Vagina (tissue), 2 donors: ENCODE measurements around the gene PIP5K1C. TPM values are rescaled to one million over a fixed set of nuclear protein-coding genes. Genes with fewer than 3 reads are reported as not detected.
A peak's percentile ranks its signal among the peaks of the same experiment; 100 is the strongest.

Source experiments
- DNase-seq, 2 donors: peaks; one replicate each; pipeline ENCODE4 v3.0.0-alpha.2; 2017; ENCODE audit errors: extremely low spot score in 2 of 2
- H3K27ac ChIP-seq: fragments of 200-600 bp; sonication (generic); one replicate; pipeline ENCODE4 v1.5.1; 2019
- H3K27me3 ChIP-seq: fragments of 200-600 bp; sonication (generic); one replicate; pipeline ENCODE4 v1.5.1; 2019
- H3K36me3 ChIP-seq, 2 donors: fragments of 200-600 bp; sonication (generic); one replicate each; pipeline ENCODE4 v1.5.1; 2017 to 2019
- H3K4me1 ChIP-seq: fragments of 200-600 bp; sonication (generic); one replicate; pipeline ENCODE4 v1.5.1; 2019
- H3K4me3 ChIP-seq, 2 donors: fragments of 200-600 bp; sonication (generic); 1 replicate in 1 of 2; 2 replicates in 1 of 2; pipeline ENCODE4 v1.5.1; 2016 to 2019
- H3K9me3 ChIP-seq: fragments of 200-600 bp; sonication (generic); one replicate; pipeline ENCODE4 v1.5.1; 2019
- POLR2A ChIP-seq, 2 donors: fragments of 450-650 bp; IDR thresholded peaks; one replicate each; pipeline ENCODE4 v1.6.1; 2017; ENCODE audit warnings: antibody characterized with exemption in 2 of 2, mild to moderate bottlenecking in 2 of 2, moderate library complexity in 2 of 2
- POLR2AphosphoS5 ChIP-seq, 2 donors: sonication (generic); formaldehyde crosslinking; IDR thresholded peaks; one replicate each; pipeline ENCODE4 v1.9.0; 2017; ENCODE audit warnings: antibody characterized with exemption in 2 of 2, mild to moderate bottlenecking in 2 of 2, low read depth in 1 of 2; ENCODE audit not compliant: insufficient read depth in 1 of 2
- intact Hi-C: fragments of 100-400 bp; cut with DNase I; formaldehyde crosslinking; loops from one replicate; pipeline ENCODE4 v1.15.1; 2023
- total RNA-seq: library from RNA; depleted of rRNA; stranded (reverse); fragments of >200 nt; gene quantifications from one replicate; pipeline ENCODE4 v1.2.3, GENCODE V29; 2016
- TF ChIP-seq, protein P1 (sequence below), 3 experiments: fragments of 450-650 bp in 2 of 3; fragments of 200-600 bp in 1 of 3; sonication (generic) in 1 of 3; IDR thresholded peaks; one replicate each; pipeline ENCODE4 v1.5.1; 2017 to 2019; ENCODE audit warnings: antibody characterized with exemption in 3 of 3, mild to moderate bottlenecking in 2 of 3, moderate library complexity in 2 of 3

Gene PIP5K1C
- total RNA-seq, 1 donor from 2014 or later = 24.1 TPM

DNA sequence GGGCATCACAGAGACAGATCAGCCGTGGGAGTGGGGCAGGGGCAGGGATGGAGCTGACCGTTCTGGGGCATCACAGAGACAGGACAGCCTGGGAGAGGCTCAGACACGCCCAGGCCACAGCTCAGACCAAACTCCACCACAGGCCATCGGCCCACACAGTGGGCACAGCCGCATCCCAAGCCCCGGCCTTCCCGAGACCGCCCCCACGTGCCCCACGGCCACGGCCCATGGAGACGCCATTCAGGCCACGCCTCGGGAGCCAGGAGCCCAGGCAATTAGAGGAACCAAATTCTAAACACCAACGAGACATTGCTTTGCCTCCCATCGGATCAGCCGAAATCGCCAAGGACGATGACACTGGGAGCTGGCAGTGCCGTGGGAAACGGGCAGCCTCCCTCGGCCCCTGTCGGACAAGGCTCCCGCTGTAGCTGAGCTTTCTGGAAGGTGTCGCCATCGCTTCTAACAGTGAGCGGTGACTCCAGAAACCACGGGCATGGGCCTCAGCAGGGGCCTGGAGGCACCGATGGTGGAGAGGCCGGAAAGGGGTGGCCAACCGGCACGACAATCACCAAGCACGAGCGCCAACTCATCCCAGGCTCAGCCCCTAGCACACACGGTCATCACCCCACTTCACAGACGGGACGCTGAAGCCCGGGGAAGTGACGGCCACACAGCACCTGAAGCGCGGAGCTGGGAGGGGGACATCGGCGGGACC, 2.4 kb downstream of the PIP5K1C start:
- Histone ChIP-seq H3K4me3 (peak overlapping the region in 1 of 2 donors; percentile 96), H3K4me1 (peaks cover 42% of the 10 kb centered on the region), H3K27me3 (no peaks in the 10 kb centered on the region), H3K36me3 (peaks cover 0 to 6% of the 10 kb centered on the region in 2 donors), H3K27ac (peak overlapping the region; percentile 95), H3K9me3 (no peaks in the 10 kb centered on the region)
- DNase-seq = no peak
- intact Hi-C loops = no loop called here
- TF ChIP-seq POLR2AphosphoS5 (IDR thresholded peaks at IDR 0.05; ENCODE audit: insufficient read depth in 1 of 2, low read depth in 1 of 2) (no peak), POLR2A (IDR thresholded peaks at IDR 0.05) (no peak)
- TF ChIP-seq, protein P1, sequence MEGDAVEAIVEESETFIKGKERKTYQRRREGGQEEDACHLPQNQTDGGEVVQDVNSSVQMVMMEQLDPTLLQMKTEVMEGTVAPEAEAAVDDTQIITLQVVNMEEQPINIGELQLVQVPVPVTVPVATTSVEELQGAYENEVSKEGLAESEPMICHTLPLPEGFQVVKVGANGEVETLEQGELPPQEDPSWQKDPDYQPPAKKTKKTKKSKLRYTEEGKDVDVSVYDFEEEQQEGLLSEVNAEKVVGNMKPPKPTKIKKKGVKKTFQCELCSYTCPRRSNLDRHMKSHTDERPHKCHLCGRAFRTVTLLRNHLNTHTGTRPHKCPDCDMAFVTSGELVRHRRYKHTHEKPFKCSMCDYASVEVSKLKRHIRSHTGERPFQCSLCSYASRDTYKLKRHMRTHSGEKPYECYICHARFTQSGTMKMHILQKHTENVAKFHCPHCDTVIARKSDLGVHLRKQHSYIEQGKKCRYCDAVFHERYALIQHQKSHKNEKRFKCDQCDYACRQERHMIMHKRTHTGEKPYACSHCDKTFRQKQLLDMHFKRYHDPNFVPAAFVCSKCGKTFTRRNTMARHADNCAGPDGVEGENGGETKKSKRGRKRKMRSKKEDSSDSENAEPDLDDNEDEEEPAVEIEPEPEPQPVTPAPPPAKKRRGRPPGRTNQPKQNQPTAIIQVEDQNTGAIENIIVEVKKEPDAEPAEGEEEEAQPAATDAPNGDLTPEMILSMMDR (IDR thresholded peaks at IDR 0.05) = no peak

DNA sequence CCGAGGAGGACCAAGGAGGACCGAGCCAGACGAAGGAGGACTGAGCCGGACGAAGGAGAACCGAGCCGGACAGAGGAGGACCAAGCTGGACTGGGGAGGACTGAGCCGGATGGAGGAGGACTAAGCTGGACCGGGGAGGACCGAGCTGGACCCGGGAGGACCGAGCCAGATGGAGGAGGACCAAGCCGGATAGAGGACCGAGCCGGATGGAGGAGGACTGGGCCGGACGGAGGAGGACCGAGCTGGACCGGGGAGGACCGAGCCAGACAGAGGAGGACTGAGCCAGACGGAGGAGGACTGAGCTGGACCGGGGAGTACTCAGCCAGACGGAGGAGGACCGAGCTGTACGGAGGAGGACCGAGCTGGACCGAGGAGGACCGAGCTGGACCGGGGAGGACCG, 3.2 kb downstream of the PIP5K1C start:
- H3K4me1 ChIP-seq = peaks cover 47% of the 10 kb centered on the region
- H3K27ac ChIP-seq = peak overlapping the region; percentile 95
- TF ChIP-seq POLR2A (IDR thresholded peaks at IDR 0.05) (no peak), POLR2AphosphoS5 (IDR thresholded peaks at IDR 0.05; ENCODE audit: insufficient read depth in 1 of 2, low read depth in 1 of 2) (no peak)
- TF ChIP-seq, protein P1 (IDR thresholded peaks at IDR 0.05) = no peak
- no peaks in the 10 kb centered on the region for H3K27me3 ChIP-seq
- peak overlapping the region in 1 of 2 donors; percentile 96 for H3K4me3 ChIP-seq
- H3K9me3 ChIP-seq = no peaks in the 10 kb centered on the region
- DNase-seq = no peak
- H3K36me3 ChIP-seq = peaks cover 0 to 6% of the 10 kb centered on the region in 2 donors
- intact Hi-C loops = no loop called here

DNA sequence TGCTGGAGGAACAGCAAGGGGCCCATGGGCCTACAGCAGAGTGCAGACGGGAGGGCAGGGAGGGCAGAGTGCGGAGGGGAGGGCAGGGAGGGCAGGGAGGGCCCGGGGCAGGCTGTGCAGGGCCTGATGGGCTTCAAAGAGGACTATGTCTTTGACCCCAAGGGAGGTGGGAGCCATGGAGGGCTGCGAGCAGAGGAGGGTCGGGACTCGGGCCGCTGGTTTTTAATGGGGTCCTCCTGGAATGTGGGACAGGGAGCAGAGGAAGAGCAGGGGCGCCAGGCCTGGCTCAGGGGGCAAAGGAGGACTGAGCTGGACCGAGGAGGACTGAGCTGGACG, 3.6 kb downstream of the PIP5K1C start:
- Histone ChIP-seq H3K36me3 (peaks cover 0 to 6% of the 10 kb centered on the region in 2 donors), H3K4me3 (no peak overlapping the region), H3K9me3 (no peaks in the 10 kb centered on the region), H3K27me3 (no peaks in the 10 kb centered on the region), H3K27ac (no peak overlapping the region), H3K4me1 (peaks cover 48% of the 10 kb centered on the region)
- no peak for DNase-seq
- intact Hi-C loops = no loop called here
- TF ChIP-seq, protein P1 (IDR thresholded peaks at IDR 0.05) = no peak
- no peak for TF ChIP-seq POLR2A (IDR thresholded peaks at IDR 0.05)
- no peak for TF ChIP-seq POLR2AphosphoS5 (IDR thresholded peaks at IDR 0.05; ENCODE audit: insufficient read depth in 1 of 2, low read depth in 1 of 2)

DNA sequence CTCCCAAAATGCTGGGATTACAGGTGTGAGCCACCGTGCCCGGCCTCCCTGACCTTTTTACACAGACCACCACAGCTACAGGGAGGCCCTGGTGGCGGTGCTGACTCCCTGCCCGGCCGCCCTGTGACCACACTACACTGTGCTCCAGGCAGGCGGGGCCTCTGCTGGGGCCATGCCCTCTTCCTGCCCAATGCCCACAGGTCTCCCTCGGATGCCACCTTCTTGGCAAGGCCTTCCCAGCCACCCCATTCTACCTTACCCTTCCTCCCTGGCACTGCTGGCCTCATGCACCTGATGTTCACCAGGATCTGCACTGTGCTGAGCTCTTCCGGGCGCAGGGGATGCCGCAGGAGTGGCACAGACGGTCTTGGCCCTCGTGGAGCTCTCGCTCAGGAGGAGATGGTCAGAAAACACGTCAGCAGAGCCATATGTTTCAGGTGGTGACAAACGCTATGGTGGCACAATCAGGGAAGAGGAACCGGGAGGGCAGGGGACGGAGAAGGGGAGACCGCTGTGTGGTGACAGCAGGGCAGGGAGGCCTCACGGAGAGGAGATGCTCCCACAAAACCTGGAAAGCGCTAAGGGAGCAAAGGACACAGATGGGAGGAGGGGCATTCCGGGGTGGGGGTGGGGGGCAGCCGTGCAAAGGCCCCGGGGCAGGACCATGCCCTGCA, 4.1 kb downstream of the PIP5K1C start:
- H3K4me1 ChIP-seq = peaks cover 48% of the 10 kb centered on the region
- no peak overlapping the region for H3K4me3 ChIP-seq
- intact Hi-C loops = no loop called here
- H3K27me3 ChIP-seq = no peaks in the 10 kb centered on the region
- DNase-seq = no peak
- H3K9me3 ChIP-seq = no peaks in the 10 kb centered on the region
- no peak overlapping the region for H3K27ac ChIP-seq
- TF ChIP-seq POLR2A (IDR thresholded peaks at IDR 0.05) (no peak), POLR2AphosphoS5 (IDR thresholded peaks at IDR 0.05; ENCODE audit: insufficient read depth in 1 of 2, low read depth in 1 of 2) (no peak)
- TF ChIP-seq, protein P1 (IDR thresholded peaks at IDR 0.05) = no peak
- H3K36me3 ChIP-seq = peaks cover 0 to 6% of the 10 kb centered on the region in 2 donors
